ENCODE results near the gene TGFB2.

- TF ChIP-seq CTCF (IDR thresholded peaks at IDR 0.05): no peak
- no peak for TF ChIP-seq POLR2A (IDR thresholded peaks at IDR 0.05)
These were observed 46.7 kb upstream of the TGFB2 start for GRCh38 chr1:218298398-218298797.
